Mucosa of descending colon (tissue), 3 donors: ENCODE measurements around the gene GPR78. TPM values are rescaled to one million over a fixed set of nuclear protein-coding genes. Genes with fewer than 3 reads are reported as not detected.

ENCODE experiments used
- ATAC-seq: fragments of 200-7000 bp; cut with Tn5 transposase; one replicate; pipeline ENCODE4 v1.9.1; 2020; ENCODE audit warnings: mild to moderate bottlenecking, moderate library complexity
- DNase-seq, 3 donors: peaks; one replicate each; pipeline ENCODE4 v3.0.0-alpha.2; 2020
- H3K36me3 ChIP-seq: fragments of 200-600 bp; one replicate; pipeline ENCODE4 v1.8.0; 2021; ENCODE audit warnings: low read depth, mild to moderate bottlenecking
- H3K4me1 ChIP-seq: fragments of 200-600 bp; one replicate; pipeline ENCODE4 v1.8.0; 2021; ENCODE audit warnings: low read depth, mild to moderate bottlenecking
- H3K4me3 ChIP-seq: fragments of 200-600 bp; one replicate; pipeline ENCODE4 v1.8.0; 2021; ENCODE audit warnings: mild to moderate bottlenecking
- H3K9me3 ChIP-seq: fragments of 200-600 bp; one replicate; pipeline ENCODE4 v1.8.0; 2021; ENCODE audit warnings: mild to moderate bottlenecking
- intact Hi-C, 2 donors: fragments of 100-400 bp; cut with DNase I in 1 of 2; cut with micrococcal nuclease in 1 of 2; formaldehyde crosslinking; loops; one replicate each; pipeline versions ENCODE4 v1.11.0 to v1.11.1; 2022; cut with DNase I, micrococcal nuclease
- total RNA-seq, 3 donors: library from RNA; stranded (reverse); fragmentation: NEBNext Ultra II Directional in 2 of 3; extraction: Animal tissue kit (Norgen Biotek cat#: 25700) in 2 of 3; gene quantifications; one replicate each; pipeline versions ENCODE4 v1.2.1 to v1.2.4, GENCODE V29; 2021 to 2023
- TF ChIP-seq, protein P1 (sequence below): fragments of 200-600 bp; IDR thresholded peaks from one replicate; pipeline ENCODE4 v1.8.0; 2022; ENCODE audit warnings: antibody characterized with exemption, mild to moderate bottlenecking
- donor health status: DM: no; HTN: no; CAD: no; lungs with moderate emphysema.
- donor health status: DM: no; HTN: no; CAD: no.
- donor health status: DM: no; HTN: yes; CAD: no.

The GPR78 gene
- total RNA-seq, 3 donors from 2014 or later, result 0.19 TPM; not detected in 2

- TF ChIP-seq, protein P1, sequence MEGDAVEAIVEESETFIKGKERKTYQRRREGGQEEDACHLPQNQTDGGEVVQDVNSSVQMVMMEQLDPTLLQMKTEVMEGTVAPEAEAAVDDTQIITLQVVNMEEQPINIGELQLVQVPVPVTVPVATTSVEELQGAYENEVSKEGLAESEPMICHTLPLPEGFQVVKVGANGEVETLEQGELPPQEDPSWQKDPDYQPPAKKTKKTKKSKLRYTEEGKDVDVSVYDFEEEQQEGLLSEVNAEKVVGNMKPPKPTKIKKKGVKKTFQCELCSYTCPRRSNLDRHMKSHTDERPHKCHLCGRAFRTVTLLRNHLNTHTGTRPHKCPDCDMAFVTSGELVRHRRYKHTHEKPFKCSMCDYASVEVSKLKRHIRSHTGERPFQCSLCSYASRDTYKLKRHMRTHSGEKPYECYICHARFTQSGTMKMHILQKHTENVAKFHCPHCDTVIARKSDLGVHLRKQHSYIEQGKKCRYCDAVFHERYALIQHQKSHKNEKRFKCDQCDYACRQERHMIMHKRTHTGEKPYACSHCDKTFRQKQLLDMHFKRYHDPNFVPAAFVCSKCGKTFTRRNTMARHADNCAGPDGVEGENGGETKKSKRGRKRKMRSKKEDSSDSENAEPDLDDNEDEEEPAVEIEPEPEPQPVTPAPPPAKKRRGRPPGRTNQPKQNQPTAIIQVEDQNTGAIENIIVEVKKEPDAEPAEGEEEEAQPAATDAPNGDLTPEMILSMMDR, result no peak
- Histone ChIP-seq H3K4me3 (no peak overlapping the region), H3K9me3 (no peaks in the 10 kb centered on the region), H3K4me1 (no peaks in the 10 kb centered on the region), H3K36me3 (no peaks in the 10 kb centered on the region)
- no peak for DNase-seq
- no peak for ATAC-seq
- intact Hi-C loops, result no loop called here
Observed at GRCh38 chr4:8559011-8559410, 21.2 kb upstream of the GPR78 start.

DNA sequence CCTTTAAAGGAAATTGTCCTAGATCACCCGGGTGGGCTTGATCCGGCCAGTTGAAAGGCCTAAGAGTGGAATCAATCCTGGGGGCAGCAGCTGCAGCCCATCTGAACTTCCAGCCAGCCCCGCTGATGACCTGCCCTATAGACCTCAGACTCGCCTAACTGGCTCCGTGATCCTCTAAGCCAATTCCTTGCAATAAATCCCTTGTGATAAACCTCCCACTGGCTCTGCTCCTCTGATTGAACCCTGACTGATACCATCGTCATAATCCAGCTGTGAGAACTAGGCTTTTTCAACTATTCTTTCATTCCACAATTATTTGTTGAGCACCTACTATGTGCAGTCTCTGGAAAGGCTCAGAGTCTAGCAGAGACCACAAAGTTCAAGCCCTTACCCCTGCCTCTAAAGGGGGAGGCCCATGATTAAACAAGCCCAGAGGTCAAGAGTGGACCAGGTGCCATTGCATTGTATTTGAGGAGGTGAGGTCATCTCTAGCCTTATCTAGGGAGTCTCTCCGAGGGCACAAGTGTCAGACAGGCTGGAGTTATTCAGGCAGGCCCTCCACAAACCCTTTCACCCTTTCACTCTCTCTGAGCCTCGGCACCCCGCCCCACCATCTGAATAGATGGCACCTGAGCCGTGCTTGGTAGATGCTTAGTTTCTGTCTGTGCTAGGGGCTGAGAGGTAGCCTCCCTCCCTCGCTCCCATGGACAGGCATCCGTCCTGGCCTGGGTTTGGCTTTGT is 20.5 kb upstream of the GPR78 start:
- DNase-seq, result no peak

DNA sequence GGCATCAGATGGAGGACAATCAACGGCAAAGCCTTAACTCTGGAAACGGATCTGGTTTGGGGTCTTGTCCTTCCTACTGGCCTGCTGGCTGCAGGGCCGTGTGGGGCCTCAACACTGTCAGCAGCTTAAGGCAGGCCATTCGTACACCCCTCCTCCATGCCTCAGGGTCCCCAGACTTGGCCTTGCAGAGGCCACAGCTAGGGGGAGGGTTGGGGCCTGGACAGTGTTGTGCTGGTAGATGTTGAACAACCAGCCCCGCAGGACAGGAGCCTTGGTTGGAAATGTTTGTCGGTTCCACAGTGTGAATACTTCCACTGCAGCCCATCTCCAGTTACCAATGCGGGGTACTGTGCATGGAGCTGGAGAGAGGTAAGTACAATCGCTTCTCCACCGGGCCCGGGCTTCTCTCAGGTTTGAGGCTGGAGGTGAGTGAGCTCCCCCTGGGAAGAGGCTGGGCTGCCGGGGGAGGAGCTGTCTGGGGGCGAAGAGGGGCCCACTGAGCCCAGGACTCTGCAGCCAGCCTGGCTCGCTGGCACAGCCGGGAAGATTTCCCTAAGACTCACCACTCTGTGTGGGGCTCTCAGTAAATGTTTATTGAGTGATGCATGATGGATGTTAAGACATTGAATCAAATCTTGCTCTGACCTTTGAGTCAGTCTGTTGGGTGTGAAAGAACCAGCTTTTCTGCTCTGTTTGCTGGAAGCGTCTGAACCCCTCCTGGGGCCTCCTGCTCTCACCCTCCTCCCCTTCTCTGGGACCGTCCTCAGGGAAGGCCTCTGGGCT is 19.7 kb upstream of the GPR78 start:
- DNase-seq (no peak), ATAC-seq (no peak)
- no peak overlapping the region for H3K4me3 ChIP-seq
- no peaks in the 10 kb centered on the region for H3K36me3 ChIP-seq
- TF ChIP-seq, protein P1, result no peak
- no peaks in the 10 kb centered on the region for H3K4me1 ChIP-seq
- no peaks in the 10 kb centered on the region for H3K9me3 ChIP-seq
- intact Hi-C loops, result no loop called here

More for the DNA sequence above, 20.5 kb upstream of the GPR78 start:
- intact Hi-C loops, result no loop called here
- Histone ChIP-seq H3K4me3 (no peak overlapping the region), H3K9me3 (no peaks in the 10 kb centered on the region), H3K36me3 (no peaks in the 10 kb centered on the region), H3K4me1 (no peaks in the 10 kb centered on the region)
- no peak for ATAC-seq
- TF ChIP-seq, protein P1, result no peak

DNA sequence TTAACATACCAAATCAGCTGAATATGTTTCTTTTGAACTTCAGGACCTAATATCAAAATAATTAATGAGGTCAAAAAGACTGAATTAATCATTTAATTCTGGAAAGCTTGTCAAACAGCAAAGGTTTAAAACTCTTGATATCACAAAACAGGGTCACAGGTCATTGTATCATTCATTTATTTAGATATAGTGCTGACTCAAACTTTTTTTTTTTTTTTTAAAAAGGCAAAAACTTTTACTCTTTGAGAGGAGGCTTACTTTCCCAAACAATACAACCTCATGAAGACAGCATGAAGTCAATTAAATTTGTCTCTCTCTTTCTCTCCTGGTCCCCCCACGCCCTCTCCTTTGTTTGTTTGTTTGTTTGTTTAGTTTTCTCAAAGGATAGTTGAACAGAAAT is 15.6 kb upstream of the GPR78 start:
- DNase-seq (no peak), ATAC-seq (no peak)
- intact Hi-C loops, result no loop called here
- Histone ChIP-seq H3K4me3 (no peak overlapping the region), H3K36me3 (no peaks in the 10 kb centered on the region), H3K9me3 (no peaks in the 10 kb centered on the region), H3K4me1 (no peaks in the 10 kb centered on the region)
- TF ChIP-seq, protein P1, result no peak

- no peaks in the 10 kb centered on the region for H3K36me3 ChIP-seq
- TF ChIP-seq, protein P1, result no peak
- no peak for ATAC-seq
- DNase-seq, result no peak
- H3K4me3 ChIP-seq, result no peak overlapping the region
- H3K9me3 ChIP-seq, result no peaks in the 10 kb centered on the region
- no peaks in the 10 kb centered on the region for H3K4me1 ChIP-seq
- intact Hi-C loops, result no loop called here
Observed at GRCh38 chr4:8568068-8568668, 12.0 kb upstream of the GPR78 start.
